ENCODE measurements around the gene OR2T5.
"Not testable (repeated sequence)": the region's sequence is repeated elsewhere in the genome, so short reads cannot be mapped to it uniquely, and the experiment has no call there.

OR2T5 gene

GRCh38 chr1:248500305-248501035 is 12.1 kb downstream of the OR2T5 start:
- not testable (repeated sequence) for DNase-seq (ENCODE audit: low spot score)

DNA sequence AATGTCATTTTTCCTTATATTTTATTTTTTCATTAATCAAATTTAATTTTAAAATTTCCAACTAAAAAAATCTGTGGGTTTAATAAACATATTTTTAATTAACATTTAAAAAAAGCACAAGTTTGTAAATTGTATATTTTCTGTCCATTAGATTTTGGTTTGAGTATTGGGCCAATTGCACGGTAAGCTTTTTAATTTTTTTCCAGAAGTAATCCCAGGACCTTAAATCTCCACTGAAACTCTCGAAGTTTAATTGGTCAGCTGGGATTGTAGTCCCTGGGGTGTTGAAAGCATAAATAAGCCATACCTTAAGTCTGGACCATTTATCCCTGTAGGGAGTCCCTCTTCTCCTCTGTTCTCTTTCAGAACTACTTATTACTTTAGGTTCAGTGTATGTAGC is 19.4 kb downstream of the OR2T5 start, which contains the start of gene OR2G6:
Gene OR2G6 (plus strand): TSS at position 301 of the 400 bp plus-strand sequence. CDS start 13,574 bp downstream, outside the sequence.
- DNase-seq (ENCODE audit: low spot score): not testable (repeated sequence)

DNA sequence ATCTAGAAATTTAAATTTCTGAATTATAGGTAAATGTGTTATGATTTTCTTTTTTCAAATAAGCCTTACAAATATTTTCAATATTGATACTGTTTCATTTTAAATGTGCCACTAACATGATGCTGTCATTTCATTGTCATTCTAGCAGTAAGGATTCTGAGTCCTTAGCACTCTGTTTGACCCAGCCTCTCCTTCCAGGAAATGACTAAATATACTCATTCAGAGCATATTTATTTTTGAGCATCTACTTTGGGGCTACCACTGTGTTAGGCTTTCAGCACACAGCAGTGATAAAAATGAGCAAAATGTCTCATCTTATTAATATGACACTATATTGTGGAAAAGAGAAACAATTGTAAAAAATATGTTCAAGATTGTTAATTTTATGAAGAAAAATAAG is 21.8 kb downstream of the OR2T5 start:
- DNase-seq (ENCODE audit: low spot score): not testable (repeated sequence)

GRCh38 chr1:248521856-248522255 is 33.5 kb downstream of the OR2T5 start:
- TF ChIP-seq CTCF (IDR thresholded peaks at IDR 0.05; ENCODE audit: extremely low read depth, missing control alignments): no peak
- DNase-seq (ENCODE audit: low spot score): no peak

DNA sequence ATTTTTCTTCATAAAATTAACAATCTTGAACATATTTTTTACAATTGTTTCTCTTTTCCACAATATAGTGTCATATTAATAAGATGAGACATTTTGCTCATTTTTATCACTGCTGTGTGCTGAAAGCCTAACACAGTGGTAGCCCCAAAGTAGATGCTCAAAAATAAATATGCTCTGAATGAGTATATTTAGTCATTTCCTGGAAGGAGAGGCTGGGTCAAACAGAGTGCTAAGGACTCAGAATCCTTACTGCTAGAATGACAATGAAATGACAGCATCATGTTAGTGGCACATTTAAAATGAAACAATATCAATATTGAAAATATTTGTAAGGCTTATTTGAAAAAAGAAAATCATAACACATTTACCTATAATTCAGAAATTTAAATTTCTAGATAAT is 49.1 kb downstream of the OR2T5 start:
- DNase-seq (ENCODE audit: low spot score): not testable (repeated sequence)

Measured in GM20000 (cell line).